ENCODE measurements around the gene DPEP1. TPM values are rescaled to one million over a fixed set of nuclear protein-coding genes. Genes with fewer than 3 reads are reported as not detected.

DPEP1 gene
- 0.14 and 0.65 TPM in 2 replicates for total RNA-seq

DNA sequence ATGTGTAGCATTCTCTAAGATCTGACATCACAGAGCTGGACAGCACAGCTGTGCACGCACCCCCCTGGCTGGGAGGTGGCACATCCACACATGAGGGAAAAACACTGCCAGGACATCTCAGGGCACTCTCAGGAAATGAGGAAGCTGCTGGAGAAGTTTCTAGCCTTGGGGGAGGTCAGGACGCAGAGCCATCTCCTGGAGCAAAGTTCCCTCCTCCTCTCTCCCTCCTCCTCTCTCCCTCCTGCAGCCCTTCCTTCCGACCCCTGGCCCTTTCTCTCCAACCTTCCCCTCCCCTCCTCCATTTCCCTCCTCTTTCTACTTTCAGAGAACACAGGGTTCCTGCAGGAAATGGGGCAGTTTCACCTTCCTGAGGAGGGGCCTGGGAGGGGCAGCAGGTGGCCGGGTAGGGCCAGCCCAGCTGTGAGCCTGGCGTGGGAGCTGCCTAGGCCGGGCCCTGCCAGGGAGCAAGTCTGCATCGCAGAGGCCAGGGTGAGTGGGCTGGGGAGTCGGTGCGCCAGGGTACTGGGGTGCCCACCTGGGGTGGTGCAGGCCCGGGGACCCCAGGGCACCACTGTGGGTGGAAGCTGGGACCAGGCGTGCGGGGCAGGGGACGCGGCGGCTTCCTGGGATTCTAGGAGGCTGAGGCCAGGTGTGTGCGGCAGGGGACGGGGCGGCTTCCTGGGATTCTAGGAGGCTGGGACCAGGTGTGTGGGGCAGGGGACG, at the start of gene DPEP1:
TSS of gene DPEP1 (plus strand) at position 412 of the 723 bp plus-strand sequence. CDS start 16,769 bp downstream, outside the sequence.

DNA sequence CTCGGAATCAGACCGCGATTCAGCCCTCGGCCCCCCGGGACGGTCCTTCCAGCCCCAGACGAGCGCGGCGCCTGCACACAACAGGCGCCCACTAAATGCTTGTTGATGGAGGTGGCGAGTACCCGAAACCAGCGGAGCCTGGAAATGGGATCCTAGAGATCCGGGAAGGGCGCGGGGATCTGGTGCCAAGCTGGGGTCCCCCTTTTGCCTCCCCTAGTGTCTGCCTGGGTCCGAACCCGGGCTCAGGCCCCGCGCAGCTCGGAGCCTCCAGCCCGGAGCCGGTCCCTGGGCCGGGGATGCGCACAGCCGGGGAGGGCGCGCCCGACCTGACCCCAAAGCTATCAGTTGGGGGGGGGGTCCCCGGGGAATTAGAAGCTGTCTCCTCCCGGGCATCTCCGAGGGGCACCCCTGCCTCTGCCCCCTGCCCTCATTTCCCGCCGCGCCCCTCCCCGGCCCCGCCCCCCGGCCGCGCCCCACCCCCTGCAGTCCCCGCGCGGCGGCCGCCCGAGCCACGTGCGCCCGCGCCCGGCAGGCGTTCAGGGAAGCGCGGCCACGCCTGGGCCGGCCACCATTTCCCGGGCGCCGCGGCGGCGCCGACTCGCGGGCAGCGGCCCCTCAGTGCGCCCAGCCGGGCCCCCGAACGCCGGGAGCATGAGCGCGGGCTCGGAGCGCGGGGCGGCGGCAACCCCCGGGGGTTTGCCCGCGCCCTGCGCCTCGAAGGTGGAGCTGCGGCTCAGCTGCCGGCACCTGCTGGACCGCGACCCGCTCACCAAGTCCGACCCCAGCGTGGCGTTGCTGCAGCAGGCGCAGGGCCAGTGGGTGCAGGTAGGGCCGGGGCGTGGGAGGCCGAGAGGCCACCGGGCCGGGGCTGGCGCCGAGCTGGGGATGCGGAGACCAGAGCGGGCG, 37.9 kb upstream of the DPEP1 start, which contains the start of gene CPNE7:
TSS of gene CPNE7 (plus strand) at position 512 of the 906 bp plus-strand sequence. CDS start at position 652, 140 bp downstream.

DNA sequence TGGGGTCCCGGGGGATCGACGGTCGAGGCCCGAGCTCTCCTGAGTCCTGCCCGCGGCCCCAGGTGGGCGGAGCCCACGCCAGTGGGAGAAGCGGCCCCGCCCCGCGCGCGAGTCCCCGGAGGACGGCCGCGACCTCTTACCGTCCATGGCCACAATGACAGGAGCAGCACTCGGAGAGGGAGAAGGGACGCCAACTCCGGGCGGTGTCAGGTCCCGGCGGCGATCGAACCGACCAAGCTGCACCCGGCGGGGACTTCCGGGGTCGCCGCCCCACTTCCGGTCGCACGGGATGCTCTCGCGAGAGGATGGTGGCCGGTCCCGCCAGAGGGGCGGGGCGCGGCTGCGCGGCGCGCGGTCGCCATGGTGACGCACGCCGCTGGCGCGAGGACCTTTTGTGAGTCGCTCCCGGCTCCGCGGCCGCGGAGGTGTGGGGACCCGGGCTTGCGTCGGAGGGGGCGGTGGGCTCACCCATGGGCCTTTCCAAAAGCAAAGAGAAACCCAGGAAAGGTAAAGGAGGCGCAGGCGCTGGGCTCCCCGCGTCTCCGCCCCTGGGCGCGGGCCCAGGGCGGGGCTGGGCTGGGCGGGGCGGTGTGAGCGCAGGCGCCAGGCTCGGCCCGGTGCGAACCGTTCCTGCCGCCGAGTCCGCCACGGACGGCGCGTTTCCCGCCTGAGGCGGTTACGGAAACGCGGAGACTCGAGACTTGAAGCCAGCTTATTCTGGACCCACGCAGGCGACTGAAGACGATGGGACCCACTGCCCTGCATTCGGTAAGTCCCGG, 44.2 kb downstream of the DPEP1 start, which contains the start of the genes CHMP1A and SPATA33:
TSS of gene CHMP1A (minus strand) at position 267 of the 779 bp plus-strand sequence. CDS start at position 147, 120 bp downstream.
TSS of gene SPATA33 (plus strand) at position 395 of the 779 bp plus-strand sequence. CDS start at position 471, 76 bp downstream.

DNA sequence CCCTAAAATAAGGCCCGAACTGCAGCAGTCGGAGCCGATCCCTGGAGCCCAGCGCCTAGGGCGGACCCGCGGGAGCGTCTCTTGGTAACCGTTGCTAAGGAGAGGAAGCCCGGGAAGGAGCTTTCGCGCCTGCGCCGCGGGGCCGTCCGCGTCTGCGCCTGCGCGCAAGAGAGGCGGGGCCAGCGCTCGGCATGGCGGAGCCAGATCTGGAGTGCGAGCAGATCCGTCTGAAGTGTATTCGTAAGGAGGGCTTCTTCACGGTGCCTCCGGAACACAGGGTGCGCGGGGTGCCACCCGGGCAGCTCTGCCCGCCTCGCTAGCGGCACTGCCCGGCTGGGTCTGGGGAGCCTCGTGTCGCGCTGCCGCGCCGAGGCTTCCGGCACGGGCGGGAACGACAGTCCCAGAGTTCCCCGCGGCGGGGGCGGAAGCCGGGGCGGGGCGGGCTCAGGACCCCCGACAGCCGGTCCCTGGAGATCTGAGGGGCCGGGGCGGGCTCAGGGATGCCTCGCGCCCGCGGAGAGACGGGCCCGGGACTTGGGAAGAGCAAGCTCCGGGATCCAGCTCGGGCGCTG, 73.2 kb downstream of the DPEP1 start, which contains the start of gene CDK10:
TSS of gene CDK10 (plus strand) at position 170 of the 572 bp plus-strand sequence. CDS start at position 192, 22 bp downstream.

Other genes with a start within 250 kb of the DPEP1 start
- 44.3 and 52.3 TPM in 2 replicates for gene ANKRD11, start 123.1 kb upstream of the DPEP1 start, total RNA-seq
- 80.6 and 109 TPM in 2 replicates for gene SPG7, start 105.2 kb upstream of the DPEP1 start, total RNA-seq
- gene RPL13, start 53.0 kb upstream of the DPEP1 start, total RNA-seq = 3,018 and 3,893 TPM in 2 replicates
- 3.6 and 4.0 TPM in 2 replicates for gene CPNE7, start 37.9 kb upstream of the DPEP1 start, total RNA-seq
- gene CHMP1A, start 44.1 kb downstream of the DPEP1 start, total RNA-seq = 72.0 and 82.3 TPM in 2 replicates
- 1.3 and 2.6 TPM in 2 replicates for gene SPATA33, start 44.2 kb downstream of the DPEP1 start, total RNA-seq
- gene CDK10, start 73.0 kb downstream of the DPEP1 start, total RNA-seq = 25.6 and 29.5 TPM in 2 replicates
- gene SPATA2L, start 88.1 kb downstream of the DPEP1 start, total RNA-seq = 6.7 and 6.8 TPM in 2 replicates
- 7.1 TPM in 2 replicates for gene VPS9D1, start 107.3 kb downstream of the DPEP1 start, total RNA-seq
- 8.2 and 12.5 TPM in 2 replicates for gene ZNF276, start 107.9 kb downstream of the DPEP1 start, total RNA-seq
- 2.0 and 2.2 TPM in 2 replicates for gene FANCA, start 203.0 kb downstream of the DPEP1 start, total RNA-seq
- 0.55 and 1.00 TPM in 2 replicates for gene SPIRE2, start 214.8 kb downstream of the DPEP1 start, total RNA-seq

All from smooth muscle cell of bladder (primary cell).